Bronchial epithelial cell (primary cell): Measurements from ENCODE around the gene HMCN1. TPM values are rescaled to one million over a fixed set of nuclear protein-coding genes. Genes with fewer than 3 reads are reported as not detected.
A peak's percentile ranks its signal among the peaks of the same experiment; 100 is the strongest.

ENCODE experiments used
- DNase-seq: peaks from one replicate; pipeline ENCODE4 v3.0.0-alpha.2; 2010; ENCODE audit warnings: low read depth
- FAIRE-seq: peaks from 2 replicates; lab custom pipeline; 2011; peaks lifted over from hg19 to GRCh38; lab: Jason Lieb, UNC
- H3K27me3 ChIP-seq: 2 replicates; pipeline ENCODE4 v1.5.1; 2011; ENCODE audit warnings: low read length; ENCODE audit not compliant: control insufficient read depth, insufficient read depth
- H3K36me3 ChIP-seq: 2 replicates; pipeline ENCODE4 v1.5.1; 2011; ENCODE audit warnings: low read length; ENCODE audit not compliant: control insufficient read depth, insufficient read depth
- H3K4me3 ChIP-seq: 2 replicates; pipeline ENCODE4 v1.5.1; 2011; ENCODE audit warnings: mild to moderate bottlenecking, low read depth, low read length, control low read depth
- total RNA-seq: library from RNA; depleted of rRNA; stranded (reverse); fragments of >200 nt; gene quantifications from 2 replicates; pipeline ENCODE4 v1.2.1, GENCODE V29; 2014
- TF ChIP-seq, protein P1 (sequence below): IDR thresholded peaks from 2 replicates; pipeline ENCODE4 v1.5.1; 2011; ENCODE audit warnings: mild to moderate bottlenecking, moderate library complexity, low read length, control low read depth, inconsistent platforms; ENCODE audit not compliant: insufficient read depth, severe bottlenecking

The HMCN1 gene
- total RNA-seq, 1 donor from 2014 or later = 1.1 TPM

DNA sequence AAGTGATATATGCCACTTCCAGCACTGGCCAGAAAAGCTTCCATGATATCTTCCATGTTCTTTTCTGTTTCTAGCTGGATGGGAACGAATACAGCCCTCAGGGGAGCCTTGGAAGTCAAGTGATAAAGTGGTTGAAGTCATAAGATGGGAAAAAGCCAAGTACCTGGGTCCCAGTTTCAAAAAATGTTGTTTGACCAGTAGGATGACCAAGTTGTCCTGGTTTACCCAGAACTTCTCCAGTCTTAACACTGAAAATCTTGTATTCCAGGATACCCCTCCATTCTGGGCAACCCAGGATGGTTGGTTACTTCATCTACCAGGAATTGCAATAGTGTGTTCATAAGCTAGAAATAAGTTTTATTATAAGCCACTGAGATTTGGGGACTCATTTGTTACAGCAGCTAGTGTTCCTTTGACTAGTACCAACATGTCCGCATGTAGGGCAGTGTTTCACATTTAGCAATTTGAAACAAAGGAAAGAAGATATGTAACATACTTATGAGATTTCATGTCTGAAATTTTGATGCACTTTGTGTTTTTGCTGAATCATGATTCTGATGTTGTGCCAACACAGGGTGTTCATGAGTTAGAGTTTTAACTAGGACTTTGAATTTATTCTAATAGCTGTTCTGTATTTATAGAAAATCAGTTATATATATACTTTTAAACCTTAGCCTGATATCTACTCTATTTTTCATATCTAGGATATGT lies 500.9 kb downstream of the HMCN1 start:
- FAIRE-seq = no peak
- DNase-seq = peak; percentile 54

GRCh38 chr1:186235696-186236095 lies 501.5 kb downstream of the HMCN1 start:
- TF ChIP-seq, protein P1, sequence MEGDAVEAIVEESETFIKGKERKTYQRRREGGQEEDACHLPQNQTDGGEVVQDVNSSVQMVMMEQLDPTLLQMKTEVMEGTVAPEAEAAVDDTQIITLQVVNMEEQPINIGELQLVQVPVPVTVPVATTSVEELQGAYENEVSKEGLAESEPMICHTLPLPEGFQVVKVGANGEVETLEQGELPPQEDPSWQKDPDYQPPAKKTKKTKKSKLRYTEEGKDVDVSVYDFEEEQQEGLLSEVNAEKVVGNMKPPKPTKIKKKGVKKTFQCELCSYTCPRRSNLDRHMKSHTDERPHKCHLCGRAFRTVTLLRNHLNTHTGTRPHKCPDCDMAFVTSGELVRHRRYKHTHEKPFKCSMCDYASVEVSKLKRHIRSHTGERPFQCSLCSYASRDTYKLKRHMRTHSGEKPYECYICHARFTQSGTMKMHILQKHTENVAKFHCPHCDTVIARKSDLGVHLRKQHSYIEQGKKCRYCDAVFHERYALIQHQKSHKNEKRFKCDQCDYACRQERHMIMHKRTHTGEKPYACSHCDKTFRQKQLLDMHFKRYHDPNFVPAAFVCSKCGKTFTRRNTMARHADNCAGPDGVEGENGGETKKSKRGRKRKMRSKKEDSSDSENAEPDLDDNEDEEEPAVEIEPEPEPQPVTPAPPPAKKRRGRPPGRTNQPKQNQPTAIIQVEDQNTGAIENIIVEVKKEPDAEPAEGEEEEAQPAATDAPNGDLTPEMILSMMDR = no peak
- H3K36me3 ChIP-seq = no peaks in the 10 kb centered on the region
- FAIRE-seq (no peak), DNase-seq (no peak)
- H3K27me3 ChIP-seq = no peaks in the 10 kb centered on the region
- H3K4me3 ChIP-seq = no peak overlapping the region

More for the DNA sequence above, 500.9 kb downstream of the HMCN1 start:
- Histone ChIP-seq H3K27me3 (no peaks in the 10 kb centered on the region), H3K4me3 (no peak overlapping the region), H3K36me3 (no peaks in the 10 kb centered on the region)
- TF ChIP-seq, protein P1 = no peak

DNA sequence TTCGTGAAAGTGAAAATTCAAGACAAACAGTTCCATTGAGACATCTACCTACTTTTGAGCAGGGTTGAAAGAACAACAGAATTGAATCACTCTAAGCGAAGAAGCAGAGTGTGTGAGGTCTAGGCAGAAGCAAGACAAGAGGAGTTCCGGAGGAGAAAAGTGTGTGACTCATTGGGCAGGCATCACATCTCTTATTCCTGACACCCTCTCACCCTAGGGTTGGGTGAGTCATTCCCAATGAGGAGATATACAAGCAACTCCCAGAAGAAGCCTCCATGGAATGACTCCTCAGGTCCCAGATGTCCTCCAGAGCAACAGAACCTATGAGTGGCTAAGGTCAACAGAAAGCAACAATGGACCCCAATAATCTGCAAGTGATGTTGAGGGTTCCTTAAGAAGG lies 502.7 kb downstream of the HMCN1 start:
- FAIRE-seq (peak; percentile 81), DNase-seq (peak; percentile 97)
- H3K36me3 ChIP-seq = no peaks in the 10 kb centered on the region
- H3K4me3 ChIP-seq = no peak overlapping the region
- TF ChIP-seq, protein P1 = no peak
- H3K27me3 ChIP-seq = no peaks in the 10 kb centered on the region

- Histone ChIP-seq H3K27me3 (no peaks in the 10 kb centered on the region), H3K4me3 (no peak overlapping the region)
Measured at GRCh38 chr1:186239171-186239570, 505.0 kb downstream of the HMCN1 start.

GRCh38 chr1:186240436-186240835 lies 506.2 kb downstream of the HMCN1 start:
- FAIRE-seq (no peak), DNase-seq (peak; percentile 73)
- TF ChIP-seq, protein P1 = no peak
- Histone ChIP-seq H3K36me3 (no peaks in the 10 kb centered on the region), H3K4me3 (no peak overlapping the region), H3K27me3 (no peaks in the 10 kb centered on the region)

More at GRCh38 chr1:186239171-186239570, 505.0 kb downstream of the HMCN1 start:
- TF ChIP-seq, protein P1 = no peak
- H3K36me3 ChIP-seq = no peaks in the 10 kb centered on the region
- DNase-seq = no peak
- FAIRE-seq = no peak
